NCI-H146 (cell line): ENCODE measurements around the gene CXorf65.

Experiments
- DNase-seq: peaks from one replicate; lab custom pipeline; 2025; lab: John Stamatoyannopoulos, UW

The CXorf65 gene

GRCh38 chrX:71106427-71106826, at the start of gene CXorf65:
TSS of gene CXorf65 (minus strand) at chrX:71106740. CDS start at chrX:71106556, 184 bp downstream.
- DNase-seq, result no peak

- DNase-seq, result no peak
These were observed 48.1 kb upstream of the CXorf65 start for GRCh38 chrX:71154641-71155040.

- no peak for DNase-seq
These were observed 47.7 kb upstream of the CXorf65 start for GRCh38 chrX:71154196-71154595.

GRCh38 chrX:71151366-71151765, 44.8 kb upstream of the CXorf65 start:
- no peak for DNase-seq

GRCh38 chrX:71148278-71148663, 41.7 kb upstream of the CXorf65 start:
- DNase-seq, result no peak

GRCh38 chrX:71147496-71148277, 41.1 kb upstream of the CXorf65 start:
- no peak for DNase-seq

- DNase-seq, result peak; percentile 4
These were observed 38.1 kb upstream of the CXorf65 start, which contains the start of gene NLGN3 for GRCh38 chrX:71144651-71145050. TSS of gene NLGN3 (plus strand) at chrX:71144841. CDS start at chrX:71147750, 2,909 bp downstream.

GRCh38 chrX:71143508-71143907, 37.0 kb upstream of the CXorf65 start:
- no peak for DNase-seq

- DNase-seq, result no peak
These were observed 33.9 kb upstream of the CXorf65 start for GRCh38 chrX:71140440-71140839.

GRCh38 chrX:71131510-71131909, 25.0 kb upstream of the CXorf65 start:
- no peak for DNase-seq

- DNase-seq, result peak; percentile 27
These were observed 22.6 kb upstream of the CXorf65 start for GRCh38 chrX:71128915-71129765.

- no peak for DNase-seq
These were observed 21.8 kb upstream of the CXorf65 start for GRCh38 chrX:71128166-71128833.

- DNase-seq, result peak; percentile 8
These were observed 12.5 kb upstream of the CXorf65 start for GRCh38 chrX:71118985-71119535.

GRCh38 chrX:71118032-71118984, 11.8 kb upstream of the CXorf65 start, which contains the start of gene MED12:
TSS of gene MED12 (plus strand) at chrX:71118596. CDS start at chrX:71118755, 159 bp downstream.
- peak; percentile 84 for DNase-seq

- DNase-seq, result no peak
These were observed 10.8 kb upstream of the CXorf65 start for GRCh38 chrX:71117358-71117757.

- DNase-seq, result no peak
These were observed 5.4 kb upstream of the CXorf65 start for GRCh38 chrX:71111921-71112431.

- DNase-seq, result peak; percentile 28
These were observed 4.8 kb upstream of the CXorf65 start, which contains the start of gene IL2RG for GRCh38 chrX:71111141-71111843. TSS of gene IL2RG (minus strand) at chrX:71111577. CDS start at chrX:71111539, 38 bp downstream.

- DNase-seq, result no peak
These were observed 2.5 kb upstream of the CXorf65 start for GRCh38 chrX:71109051-71109450.

GRCh38 chrX:71107762-71108360, 1.3 kb upstream of the CXorf65 start:
- DNase-seq, result no peak
